RPMI8226 (cell line): ENCODE results near the gene TBXAS1.
"Not testable (repeated sequence)": the region's sequence is repeated elsewhere in the genome, so short reads cannot be mapped to it uniquely, and the experiment has no call there.

Source experiments
- DNase-seq: peaks from one replicate; pipeline ENCODE4 v3.0.0-alpha.2; 2015

TBXAS1 gene

GRCh38 chr7:139827042-139827441 lies 2.0 kb upstream of the TBXAS1 start:
- peak; percentile 6 for DNase-seq

GRCh38 chr7:139828446-139828845 lies 618 bp upstream of the TBXAS1 start:
- DNase-seq = no peak

- DNase-seq = no peak
Measured at GRCh38 chr7:139829775-139830117, 682 bp downstream of the TBXAS1 start.

GRCh38 chr7:139830292-139830691 lies 1.2 kb downstream of the TBXAS1 start:
- DNase-seq = no peak

- no peak for DNase-seq
Measured at GRCh38 chr7:139830782-139831501, 1.9 kb downstream of the TBXAS1 start.

- not testable (repeated sequence) for DNase-seq
Measured at GRCh38 chr7:139835848-139836247, 6.8 kb downstream of the TBXAS1 start.

GRCh38 chr7:139837291-139837690 lies 8.2 kb downstream of the TBXAS1 start:
- DNase-seq = not testable (repeated sequence)

- DNase-seq = no peak
Measured at GRCh38 chr7:139838276-139838675, 9.2 kb downstream of the TBXAS1 start.

GRCh38 chr7:139838876-139839275 lies 9.8 kb downstream of the TBXAS1 start:
- no peak for DNase-seq

GRCh38 chr7:139840776-139841175 lies 11.7 kb downstream of the TBXAS1 start:
- no peak for DNase-seq

GRCh38 chr7:139842401-139843210 lies 13.5 kb downstream of the TBXAS1 start:
- DNase-seq = no peak

GRCh38 chr7:139843211-139843537 lies 14.1 kb downstream of the TBXAS1 start:
- DNase-seq = not testable (repeated sequence)

- DNase-seq = no peak
Measured at GRCh38 chr7:139844779-139845442, 15.8 kb downstream of the TBXAS1 start.

- no peak for DNase-seq
Measured at GRCh38 chr7:139845443-139845805, 16.4 kb downstream of the TBXAS1 start.

- no peak for DNase-seq
Measured at GRCh38 chr7:139846297-139846696, 17.2 kb downstream of the TBXAS1 start.

GRCh38 chr7:139848274-139848673 lies 19.2 kb downstream of the TBXAS1 start:
- DNase-seq = no peak

GRCh38 chr7:139850906-139851305 lies 21.8 kb downstream of the TBXAS1 start:
- DNase-seq = no peak

GRCh38 chr7:139851770-139852481 lies 22.9 kb downstream of the TBXAS1 start:
- DNase-seq = no peak

GRCh38 chr7:139852482-139852845 lies 23.4 kb downstream of the TBXAS1 start:
- DNase-seq = no peak

- DNase-seq = no peak
Measured at GRCh38 chr7:139853506-139854123, 24.6 kb downstream of the TBXAS1 start.

- no peak for DNase-seq
Measured at GRCh38 chr7:139854124-139854511, 25.1 kb downstream of the TBXAS1 start.

GRCh38 chr7:139854803-139855497 lies 25.9 kb downstream of the TBXAS1 start:
- no peak for DNase-seq
